NB4 (cell line): ENCODE data around the gene DYNC1I1.

Experiments
- POLR2A ChIP-seq: IDR thresholded peaks from 2 replicates; pipeline ENCODE4 v1.6.1; 2011; ENCODE audit warnings: mild to moderate bottlenecking; ENCODE audit not compliant: insufficient read length; ENCODE audit errors: extremely low read depth
- TF ChIP-seq, protein P1 (sequence below): IDR thresholded peaks from one replicate; pipeline ENCODE4 v1.5.1; 2012; ENCODE audit warnings: low read depth, low read length
- TF ChIP-seq, protein P2 (sequence below): IDR thresholded peaks from 2 replicates; pipeline ENCODE4 v1.6.1; 2011; ENCODE audit warnings: low read depth, low read length

DNA sequence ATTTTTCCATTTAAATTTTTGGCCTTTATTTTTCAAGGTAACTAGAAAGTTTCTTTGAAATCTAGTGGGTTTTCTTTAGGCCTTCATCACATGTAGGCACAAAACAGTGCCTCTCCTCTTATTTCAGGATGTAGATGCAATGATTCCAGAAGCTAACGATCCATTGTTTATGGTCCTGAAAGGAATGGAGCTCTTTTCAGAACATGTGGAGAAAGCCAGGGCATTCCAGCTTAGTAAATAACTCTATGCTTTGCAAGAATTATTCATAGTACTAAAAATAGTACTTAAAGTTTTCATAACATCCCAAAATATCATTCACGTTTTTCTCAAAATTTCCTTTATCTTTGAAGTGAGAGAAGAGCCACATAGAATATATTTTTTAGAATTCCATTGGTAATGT is 91.3 kb downstream of the DYNC1I1 start:
- TF ChIP-seq, protein P1, sequence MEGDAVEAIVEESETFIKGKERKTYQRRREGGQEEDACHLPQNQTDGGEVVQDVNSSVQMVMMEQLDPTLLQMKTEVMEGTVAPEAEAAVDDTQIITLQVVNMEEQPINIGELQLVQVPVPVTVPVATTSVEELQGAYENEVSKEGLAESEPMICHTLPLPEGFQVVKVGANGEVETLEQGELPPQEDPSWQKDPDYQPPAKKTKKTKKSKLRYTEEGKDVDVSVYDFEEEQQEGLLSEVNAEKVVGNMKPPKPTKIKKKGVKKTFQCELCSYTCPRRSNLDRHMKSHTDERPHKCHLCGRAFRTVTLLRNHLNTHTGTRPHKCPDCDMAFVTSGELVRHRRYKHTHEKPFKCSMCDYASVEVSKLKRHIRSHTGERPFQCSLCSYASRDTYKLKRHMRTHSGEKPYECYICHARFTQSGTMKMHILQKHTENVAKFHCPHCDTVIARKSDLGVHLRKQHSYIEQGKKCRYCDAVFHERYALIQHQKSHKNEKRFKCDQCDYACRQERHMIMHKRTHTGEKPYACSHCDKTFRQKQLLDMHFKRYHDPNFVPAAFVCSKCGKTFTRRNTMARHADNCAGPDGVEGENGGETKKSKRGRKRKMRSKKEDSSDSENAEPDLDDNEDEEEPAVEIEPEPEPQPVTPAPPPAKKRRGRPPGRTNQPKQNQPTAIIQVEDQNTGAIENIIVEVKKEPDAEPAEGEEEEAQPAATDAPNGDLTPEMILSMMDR: no peak
- TF ChIP-seq POLR2A: no peak
- TF ChIP-seq, protein P2, sequence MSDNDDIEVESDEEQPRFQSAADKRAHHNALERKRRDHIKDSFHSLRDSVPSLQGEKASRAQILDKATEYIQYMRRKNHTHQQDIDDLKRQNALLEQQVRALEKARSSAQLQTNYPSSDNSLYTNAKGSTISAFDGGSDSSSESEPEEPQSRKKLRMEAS: no peak
